ENCODE results near the gene NKTR.
A peak's percentile ranks its signal among the peaks of the same experiment; 100 is the strongest.

The NKTR gene

DNA sequence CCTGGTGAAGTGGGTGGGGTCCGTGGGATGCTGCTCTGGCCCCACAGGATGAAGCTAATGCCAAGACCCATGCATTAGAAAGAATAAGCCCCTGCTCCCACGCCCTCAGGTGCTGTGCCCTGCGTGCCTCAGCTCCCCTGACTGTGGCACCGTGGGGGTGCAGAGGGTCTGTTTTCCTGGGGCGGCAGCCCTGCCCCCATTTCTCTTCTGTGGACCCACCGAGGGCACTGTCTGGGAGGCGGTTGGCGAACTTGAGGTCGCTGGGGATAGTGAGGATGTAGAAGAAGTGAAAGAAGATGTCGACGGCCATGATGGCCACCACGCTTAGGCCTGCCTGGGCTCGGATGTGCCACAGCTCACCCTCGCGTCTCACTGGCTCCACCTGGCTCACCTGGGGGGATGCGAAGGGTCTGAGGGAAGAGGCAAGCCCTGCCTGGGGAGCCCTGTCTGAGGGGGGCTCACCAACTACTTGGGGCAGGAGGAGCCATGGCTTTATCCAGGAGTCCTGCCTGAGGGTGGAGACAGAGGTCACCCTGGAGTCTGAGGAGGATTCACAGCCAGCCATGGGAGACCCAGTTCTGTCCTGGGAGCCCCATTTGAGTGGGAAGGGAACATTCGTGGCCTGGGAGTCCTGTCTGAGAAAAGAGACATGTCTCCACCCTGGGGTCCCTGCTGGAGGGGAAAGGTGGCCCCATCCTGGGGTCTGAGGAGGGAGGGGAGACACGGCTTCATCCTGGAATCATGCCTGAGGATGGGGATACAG, 97.0 kb downstream of the NKTR start:
- intact Hi-C loops (cut with DNase I), result no loop called here
- DNase-seq, result peak in 12 of 42 donors; percentile 3 to 34 (median 10)
